Measurements from ENCODE around the gene TSPAN9. TPM values are rescaled to one million over a fixed set of nuclear protein-coding genes. Genes with fewer than 3 reads are reported as not detected.

The TSPAN9 gene
- total RNA-seq, 2 experiments from 2014 or later: 0.87 to 1.2 TPM

- no peaks in the 10 kb centered on the region for H3K9me3 Mint-ChIP-seq
- H3K4me3 Mint-ChIP-seq: no peak overlapping the region
- ChIA-PET POLR2A (no interaction called here), CTCF (interaction anchor here (1.0 to 3.1 kb wide), 5 partner anchors 10 to 72 kb away, joined by 3 to 12 read pairs (median 4); no protein-coding TSS in a partner anchor)
- peaks cover 4% of the 10 kb centered on the region for H3K4me1 Mint-ChIP-seq (ENCODE audit: low read depth)
- peaks cover 24% of the 10 kb centered on the region for H3K27me3 Mint-ChIP-seq
- no peak overlapping the region for H3K27ac Mint-ChIP-seq
- no peaks in the 10 kb centered on the region for H3K36me3 Mint-ChIP-seq
- no peak for DNase-seq
- intact Hi-C loops (cut with micrococcal nuclease): no loop called here
These were observed 128.8 kb downstream of the TSPAN9 start for GRCh38 chr12:3205742-3206519.

- Mint-ChIP-seq H3K36me3 (no peaks in the 10 kb centered on the region), H3K27me3 (peaks cover 18% of the 10 kb centered on the region), H3K9me3 (no peaks in the 10 kb centered on the region), H3K27ac (no peak overlapping the region), H3K4me3 (no peak overlapping the region), H3K4me1 (ENCODE audit: low read depth) (no peaks in the 10 kb centered on the region)
- CTCF ChIA-PET: interaction anchor here (1.4 to 3.1 kb wide), 3 partner anchors 14 to 71 kb away, joined by 4 to 12 read pairs (median 12); no protein-coding TSS in a partner anchor
- POLR2A ChIA-PET: interaction anchor here (0.5 kb wide), 1 partner anchor 53 kb away, joined by 5 read pairs; no protein-coding TSS in a partner anchor
- intact Hi-C loops (cut with micrococcal nuclease): no loop called here
- DNase-seq: no peak
These were observed 129.4 kb downstream of the TSPAN9 start for GRCh38 chr12:3206536-3207072.

- intact Hi-C loops (cut with micrococcal nuclease): no loop called here
- Mint-ChIP-seq H3K4me1 (ENCODE audit: low read depth) (no peaks in the 10 kb centered on the region), H3K4me3 (no peak overlapping the region), H3K36me3 (no peaks in the 10 kb centered on the region), H3K9me3 (no peaks in the 10 kb centered on the region), H3K27me3 (peaks cover 13% of the 10 kb centered on the region), H3K27ac (no peak overlapping the region)
- DNase-seq: no peak
- ChIA-PET CTCF (interaction anchor here (1.4 to 3.1 kb wide), 3 partner anchors 14 to 72 kb away, joined by 4 to 12 read pairs (median 12); no protein-coding TSS in a partner anchor), POLR2A (interaction anchor here (0.5 kb wide), 1 partner anchor 53 kb away, joined by 5 read pairs; no protein-coding TSS in a partner anchor)
These were observed 130.0 kb downstream of the TSPAN9 start for GRCh38 chr12:3207175-3207574.

GRCh38 chr12:3207858-3208257, 130.7 kb downstream of the TSPAN9 start:
- no peak overlapping the region for H3K4me3 Mint-ChIP-seq
- ChIA-PET POLR2A (no interaction called here), CTCF (interaction anchor here (1.1 to 3.1 kb wide), 5 partner anchors 12 to 72 kb away, joined by 3 to 12 read pairs (median 4); no protein-coding TSS in a partner anchor)
- no peak for DNase-seq
- H3K9me3 Mint-ChIP-seq: no peaks in the 10 kb centered on the region
- peaks cover 12% of the 10 kb centered on the region for H3K27me3 Mint-ChIP-seq
- no peak overlapping the region for H3K27ac Mint-ChIP-seq
- no peaks in the 10 kb centered on the region for H3K36me3 Mint-ChIP-seq
- no peaks in the 10 kb centered on the region for H3K4me1 Mint-ChIP-seq (ENCODE audit: low read depth)
- intact Hi-C loops (cut with micrococcal nuclease): no loop called here

GRCh38 chr12:3213188-3213587, 136.0 kb downstream of the TSPAN9 start:
- H3K27ac Mint-ChIP-seq: no peak overlapping the region
- DNase-seq: no peak
- POLR2A ChIA-PET: no interaction called here
- H3K36me3 Mint-ChIP-seq: no peaks in the 10 kb centered on the region
- H3K4me3 Mint-ChIP-seq: no peak overlapping the region
- H3K4me1 Mint-ChIP-seq (ENCODE audit: low read depth): no peaks in the 10 kb centered on the region
- H3K9me3 Mint-ChIP-seq: no peaks in the 10 kb centered on the region
- intact Hi-C loops (cut with micrococcal nuclease): no loop called here
- CTCF ChIA-PET: interaction anchor here (2.2 kb wide), 1 partner anchor 10 kb away, joined by 6 read pairs; no protein-coding TSS in a partner anchor
- H3K27me3 Mint-ChIP-seq: peaks cover 2% of the 10 kb centered on the region

GRCh38 chr12:3213768-3214167, 136.6 kb downstream of the TSPAN9 start:
- no peaks in the 10 kb centered on the region for H3K36me3 Mint-ChIP-seq
- no peaks in the 10 kb centered on the region for H3K9me3 Mint-ChIP-seq
- intact Hi-C loops (cut with micrococcal nuclease): no loop called here
- DNase-seq: no peak
- POLR2A ChIA-PET: no interaction called here
- CTCF ChIA-PET: interaction anchor here (2.2 kb wide), 1 partner anchor 11 kb away, joined by 6 read pairs; no protein-coding TSS in a partner anchor
- no peaks in the 10 kb centered on the region for H3K4me1 Mint-ChIP-seq (ENCODE audit: low read depth)
- no peak overlapping the region for H3K4me3 Mint-ChIP-seq
- peaks cover 2% of the 10 kb centered on the region for H3K27me3 Mint-ChIP-seq
- no peak overlapping the region for H3K27ac Mint-ChIP-seq

GRCh38 chr12:3214526-3215365, 137.6 kb downstream of the TSPAN9 start:
- DNase-seq: no peak
- peaks cover 2% of the 10 kb centered on the region for H3K27me3 Mint-ChIP-seq
- no peaks in the 10 kb centered on the region for H3K4me1 Mint-ChIP-seq (ENCODE audit: low read depth)
- H3K4me3 Mint-ChIP-seq: no peak overlapping the region
- no peaks in the 10 kb centered on the region for H3K9me3 Mint-ChIP-seq
- CTCF ChIA-PET: interaction anchor here (2.2 kb wide), 1 partner anchor 12 kb away, joined by 6 read pairs; no protein-coding TSS in a partner anchor
- H3K36me3 Mint-ChIP-seq: no peaks in the 10 kb centered on the region
- no peak overlapping the region for H3K27ac Mint-ChIP-seq
- intact Hi-C loops (cut with micrococcal nuclease): no loop called here
- POLR2A ChIA-PET: no interaction called here

GRCh38 chr12:3215410-3215975, 138.3 kb downstream of the TSPAN9 start:
- no peaks in the 10 kb centered on the region for H3K4me1 Mint-ChIP-seq (ENCODE audit: low read depth)
- DNase-seq: no peak
- peaks cover 2% of the 10 kb centered on the region for H3K27me3 Mint-ChIP-seq
- POLR2A ChIA-PET: no interaction called here
- H3K36me3 Mint-ChIP-seq: no peaks in the 10 kb centered on the region
- no peak overlapping the region for H3K4me3 Mint-ChIP-seq
- CTCF ChIA-PET: interaction anchor here (2.2 kb wide), 1 partner anchor 12 kb away, joined by 6 read pairs; no protein-coding TSS in a partner anchor
- intact Hi-C loops (cut with micrococcal nuclease): no loop called here
- H3K27ac Mint-ChIP-seq: no peak overlapping the region
- H3K9me3 Mint-ChIP-seq: no peaks in the 10 kb centered on the region

- CTCF ChIA-PET: no interaction called here
- Mint-ChIP-seq H3K27me3 (peaks cover 2% of the 10 kb centered on the region), H3K36me3 (no peaks in the 10 kb centered on the region), H3K27ac (no peak overlapping the region), H3K9me3 (no peaks in the 10 kb centered on the region), H3K4me1 (ENCODE audit: low read depth) (no peaks in the 10 kb centered on the region), H3K4me3 (no peak overlapping the region)
- POLR2A ChIA-PET: no interaction called here
- intact Hi-C loops (cut with micrococcal nuclease): no loop called here
- DNase-seq: no peak
These were observed 138.9 kb downstream of the TSPAN9 start for GRCh38 chr12:3216097-3216496.

- POLR2A ChIA-PET: no interaction called here
- Mint-ChIP-seq H3K27me3 (peaks cover 2% of the 10 kb centered on the region), H3K36me3 (no peaks in the 10 kb centered on the region), H3K4me3 (no peak overlapping the region), H3K27ac (no peak overlapping the region), H3K4me1 (ENCODE audit: low read depth) (no peaks in the 10 kb centered on the region), H3K9me3 (no peaks in the 10 kb centered on the region)
- DNase-seq: no peak
- intact Hi-C loops (cut with micrococcal nuclease): no loop called here
- CTCF ChIA-PET: no interaction called here
These were observed 139.8 kb downstream of the TSPAN9 start for GRCh38 chr12:3216726-3217682.

GRCh38 chr12:3217683-3218079, 140.5 kb downstream of the TSPAN9 start:
- Mint-ChIP-seq H3K36me3 (no peaks in the 10 kb centered on the region), H3K4me1 (ENCODE audit: low read depth) (no peaks in the 10 kb centered on the region), H3K27ac (no peak overlapping the region), H3K27me3 (peaks cover 2% of the 10 kb centered on the region), H3K4me3 (no peak overlapping the region), H3K9me3 (no peaks in the 10 kb centered on the region)
- intact Hi-C loops (cut with micrococcal nuclease): no loop called here
- ChIA-PET POLR2A (no interaction called here), CTCF (no interaction called here)
- DNase-seq: no peak
